ENCODE data around the gene C19orf18. TPM values are rescaled to one million over a fixed set of nuclear protein-coding genes. Genes with fewer than 3 reads are reported as not detected.
"Not testable (repeated sequence)": the region's sequence is repeated elsewhere in the genome, so short reads cannot be mapped to it uniquely, and the experiment has no call there.

Gene C19orf18
- total RNA-seq, 4 donors from 2014 or later = 0.62 to 1.0 (median 0.83) TPM; not detected in 1

DNA sequence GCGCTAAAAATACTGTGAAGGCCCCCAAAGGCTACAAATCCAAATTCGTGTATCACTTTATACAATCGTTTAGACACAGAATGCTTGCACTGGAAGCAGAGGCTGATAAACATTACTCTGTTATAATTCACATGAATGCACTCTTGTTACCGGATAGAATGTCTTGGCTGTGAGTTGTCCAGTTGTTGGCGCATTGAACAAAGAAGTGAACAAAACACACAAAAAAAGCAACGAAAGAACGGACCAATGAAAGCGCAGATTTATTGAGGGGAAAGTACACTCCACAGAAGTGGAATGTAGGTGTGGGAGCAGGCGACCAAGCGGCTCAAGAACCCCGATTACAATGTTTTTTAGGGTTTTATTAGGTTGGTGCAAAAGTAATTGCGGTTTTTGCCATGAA lies 38.6 kb downstream of the C19orf18 start:
- Histone ChIP-seq H3K27ac (no peak overlapping the region), H3K9me3 (peaks cover 30% of the 10 kb centered on the region), H3K4me3 (no peak overlapping the region), H3K4me1 (no peaks in the 10 kb centered on the region), H3K27me3 (no peaks in the 10 kb centered on the region), H3K36me3 (peaks cover 23% of the 10 kb centered on the region)
- no peak for DNase-seq (ENCODE audit: low spot score in 2 of 2)
- TF ChIP-seq, protein P1, sequence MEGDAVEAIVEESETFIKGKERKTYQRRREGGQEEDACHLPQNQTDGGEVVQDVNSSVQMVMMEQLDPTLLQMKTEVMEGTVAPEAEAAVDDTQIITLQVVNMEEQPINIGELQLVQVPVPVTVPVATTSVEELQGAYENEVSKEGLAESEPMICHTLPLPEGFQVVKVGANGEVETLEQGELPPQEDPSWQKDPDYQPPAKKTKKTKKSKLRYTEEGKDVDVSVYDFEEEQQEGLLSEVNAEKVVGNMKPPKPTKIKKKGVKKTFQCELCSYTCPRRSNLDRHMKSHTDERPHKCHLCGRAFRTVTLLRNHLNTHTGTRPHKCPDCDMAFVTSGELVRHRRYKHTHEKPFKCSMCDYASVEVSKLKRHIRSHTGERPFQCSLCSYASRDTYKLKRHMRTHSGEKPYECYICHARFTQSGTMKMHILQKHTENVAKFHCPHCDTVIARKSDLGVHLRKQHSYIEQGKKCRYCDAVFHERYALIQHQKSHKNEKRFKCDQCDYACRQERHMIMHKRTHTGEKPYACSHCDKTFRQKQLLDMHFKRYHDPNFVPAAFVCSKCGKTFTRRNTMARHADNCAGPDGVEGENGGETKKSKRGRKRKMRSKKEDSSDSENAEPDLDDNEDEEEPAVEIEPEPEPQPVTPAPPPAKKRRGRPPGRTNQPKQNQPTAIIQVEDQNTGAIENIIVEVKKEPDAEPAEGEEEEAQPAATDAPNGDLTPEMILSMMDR (IDR thresholded peaks at IDR 0.05) = no peak
- no peak for TF ChIP-seq POLR2AphosphoS5 (IDR thresholded peaks at IDR 0.05)
- no peak for TF ChIP-seq EP300 (IDR thresholded peaks at IDR 0.05)
- no peak for TF ChIP-seq POLR2A (IDR thresholded peaks at IDR 0.05)
- WGBS = 90% methylated on average over 12 of the region's 12 CpGs

DNA sequence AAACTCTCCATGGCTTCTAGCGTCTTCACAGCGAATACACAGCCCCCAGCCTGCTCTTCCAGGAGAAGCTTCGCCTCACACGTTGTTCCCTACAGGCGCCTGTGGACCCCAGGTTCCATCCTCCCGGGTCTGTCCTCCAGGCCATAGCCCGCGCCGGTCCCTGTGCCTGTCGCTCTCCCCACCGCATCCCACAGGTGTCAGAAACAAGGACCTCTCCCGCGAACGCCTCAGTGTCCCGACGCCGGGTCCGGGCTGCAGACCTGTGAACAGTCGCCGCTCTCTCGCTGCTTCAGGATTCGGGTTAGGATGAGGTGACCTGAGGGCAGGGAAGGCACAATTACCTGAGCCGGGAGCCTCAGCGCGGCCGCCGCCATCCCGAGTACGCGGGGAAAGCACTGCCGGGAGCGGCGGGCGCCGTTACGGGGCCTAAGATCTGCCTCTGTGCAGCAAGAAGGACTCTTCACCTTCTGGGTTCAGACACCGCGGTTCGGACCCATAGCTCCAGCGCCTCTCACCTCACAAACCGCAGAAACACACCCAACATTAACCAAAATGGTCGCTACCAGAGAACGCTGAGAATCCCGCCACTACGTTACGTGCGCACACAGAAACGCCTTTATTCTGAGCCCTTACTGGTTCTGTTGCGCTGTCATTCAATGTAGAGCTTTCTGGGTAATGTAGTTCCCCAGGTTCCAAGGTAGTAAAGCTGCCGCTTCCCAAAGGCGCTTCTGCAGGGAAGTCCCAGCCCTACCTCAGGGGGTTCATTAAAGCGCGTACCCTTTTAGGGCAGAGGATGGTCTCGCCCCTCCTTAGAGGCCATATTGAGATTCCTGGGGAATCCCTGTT lies 39.3 kb downstream of the C19orf18 start, which contains the start of gene ZNF418:
Gene ZNF418, minus strand, starts transcription at position 583 of the 846 bp plus-strand sequence. CDS start 1,580 bp downstream, outside the sequence.
- Histone ChIP-seq H3K9me3 (peaks cover 30% of the 10 kb centered on the region), H3K27ac (peak within 1 kb of the TSS; percentile 36), H3K27me3 (no peaks in the 10 kb centered on the region), H3K4me1 (no peaks in the 10 kb centered on the region), H3K4me3 (peak within 1 kb of the TSS; percentile 59), H3K36me3 (peaks cover 20% of the 10 kb centered on the region)
- no peak for TF ChIP-seq POLR2A (IDR thresholded peaks at IDR 0.05)
- TF ChIP-seq POLR2AphosphoS5 (IDR thresholded peaks at IDR 0.05) = peak in 1 of 3 donors; percentile 42
- 5% methylated on average over 53 of the region's 54 CpGs for WGBS
- DNase-seq (ENCODE audit: low spot score in 2 of 2) = no peak

- H3K27me3 ChIP-seq = no peaks in the 10 kb centered on the region
- H3K9me3 ChIP-seq = peaks cover 50% of the 10 kb centered on the region
- H3K36me3 ChIP-seq = peaks cover 51% of the 10 kb centered on the region
- DNase-seq (ENCODE audit: low spot score in 2 of 2) = no peak
- no peak for TF ChIP-seq EP300 (IDR thresholded peaks at IDR 0.05)
- TF ChIP-seq POLR2A (IDR thresholded peaks at IDR 0.05) = no peak
- no peak for TF ChIP-seq POLR2AphosphoS5 (IDR thresholded peaks at IDR 0.05)
- TF ChIP-seq, protein P1 (IDR thresholded peaks at IDR 0.05) = no peak
- no peak overlapping the region for H3K27ac ChIP-seq
- H3K4me1 ChIP-seq = no peaks in the 10 kb centered on the region
- 98% methylated on average over 4 of the region's 4 CpGs for WGBS
- H3K4me3 ChIP-seq = no peak overlapping the region
Observed at GRCh38 chr19:57927587-57927986, 46.7 kb downstream of the C19orf18 start.

- peaks cover 27% of the 10 kb centered on the region for H3K36me3 ChIP-seq
- H3K27ac ChIP-seq = peak within 1 kb of the TSS; percentile 77
- not testable (repeated sequence) for H3K9me3 ChIP-seq, H3K27me3 ChIP-seq
- TF ChIP-seq POLR2AphosphoS5 (IDR thresholded peaks at IDR 0.05) (peak in 2 of 3 donors; percentile 35 to 66), POLR2A (IDR thresholded peaks at IDR 0.05) (peak in 1 of 2 donors; percentile 49)
- peak; percentile 87 to 88 for DNase-seq (ENCODE audit: low spot score in 2 of 2)
- peaks cover 10% of the 10 kb centered on the region for H3K4me1 ChIP-seq
- 3% methylated on average over 13 of the region's 51 CpGs for WGBS
- peak within 1 kb of the TSS; percentile 84 for H3K4me3 ChIP-seq
Observed at GRCh38 chr19:57916168-57916995, 58.0 kb downstream of the C19orf18 start, which contains the start of gene ZNF417. Gene ZNF417 (minus strand): TSS chr19:57916592. CDS start chr19:57916411, 181 bp downstream.

DNA sequence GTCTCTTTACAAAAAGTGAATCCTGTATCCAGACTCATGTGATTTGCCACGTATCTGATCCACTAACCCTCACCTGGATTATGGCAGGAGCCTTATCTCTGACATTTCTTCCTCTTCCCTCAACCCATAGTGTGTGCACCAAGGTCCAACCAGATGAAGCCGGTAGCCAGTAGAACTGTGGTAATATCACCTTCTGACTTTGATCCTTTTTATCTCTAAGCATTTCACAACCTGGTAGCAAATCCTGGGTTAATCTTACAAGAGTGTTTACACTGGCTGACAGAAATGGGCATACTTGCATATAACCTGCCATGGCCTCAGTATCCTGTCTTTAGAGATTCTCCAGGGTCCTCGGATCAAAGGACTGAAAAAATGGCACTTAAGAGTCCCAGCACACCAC lies 59.8 kb downstream of the C19orf18 start:
- 91% methylated on average over 3 of the region's 3 CpGs for WGBS
- no peak overlapping the region for H3K27ac ChIP-seq
- DNase-seq (ENCODE audit: low spot score in 2 of 2) = no peak
- H3K4me1 ChIP-seq = peaks cover 10% of the 10 kb centered on the region
- TF ChIP-seq POLR2AphosphoS5 (IDR thresholded peaks at IDR 0.05) (no peak), POLR2A (IDR thresholded peaks at IDR 0.05) (no peak), EP300 (IDR thresholded peaks at IDR 0.05) (no peak)
- TF ChIP-seq, protein P1 (IDR thresholded peaks at IDR 0.05) = no peak
- peaks cover 5% of the 10 kb centered on the region for H3K9me3 ChIP-seq
- H3K27me3 ChIP-seq = no peaks in the 10 kb centered on the region
- H3K36me3 ChIP-seq = peaks cover 31% of the 10 kb centered on the region
- H3K4me3 ChIP-seq = no peak overlapping the region

Other genes starting within 250 kb of the C19orf18 start
- 1 to 10 TPM; 2.0 to 8.4 (median 2.8) TPM for gene ZNF671, start 246.9 kb downstream of the C19orf18 start, total RNA-seq
- 10 to 100 TPM; 11.2 to 23.8 (median 15.0) TPM for gene ZNF776, start 227.7 kb downstream of the C19orf18 start, total RNA-seq
- 10 to 100 TPM; 20.6 to 47.4 (median 26.8) TPM for gene ZNF586, start 204.9 kb downstream of the C19orf18 start, total RNA-seq
- gene ZNF552, start 159.6 kb downstream of the C19orf18 start, total RNA-seq = 10 to 100 TPM in 1 of 4 donors, 1 to 10 TPM in 3; 5.6 to 11.5 (median 8.3) TPM
- gene ZNF587B, start 144.2 kb downstream of the C19orf18 start, total RNA-seq = 10 to 100 TPM; 15.0 to 28.6 (median 19.6) TPM
- gene ZNF587, start 124.7 kb downstream of the C19orf18 start, total RNA-seq = 10 to 100 TPM; 16.4 to 43.2 (median 20.0) TPM
- gene ZNF814, start 85.5 kb downstream of the C19orf18 start, total RNA-seq = 10 to 100 TPM in 3 of 4 donors, 1 to 10 TPM in 1; 9.1 to 36.6 (median 18.3) TPM
- gene ZNF417, start 57.9 kb downstream of the C19orf18 start, total RNA-seq = 10 to 100 TPM in 2 of 4 donors, 1 to 10 TPM in 2; 8.0 to 18.5 (median 10.8) TPM
- gene ZNF418, start 39.1 kb downstream of the C19orf18 start, total RNA-seq = 10 to 100 TPM in 1 of 4 donors, 1 to 10 TPM in 3; 1.2 to 33.4 (median 4.5) TPM
- gene ZNF256, start 26.8 kb downstream of the C19orf18 start, total RNA-seq = 10 to 100 TPM; 10.5 to 15.4 (median 12.7) TPM
- gene ZNF606, start 28.3 kb upstream of the C19orf18 start, total RNA-seq = 10 to 100 TPM in 3 of 4 donors, 1 to 10 TPM in 1; 4.0 to 21.9 (median 14.3) TPM
- gene ZSCAN1, start 59.5 kb upstream of the C19orf18 start, total RNA-seq = not detected
- 10 to 100 TPM in 2 of 4 donors, 1 to 10 TPM in 2; 4.6 to 12.4 (median 7.7) TPM for gene ZNF135, start 84.7 kb upstream of the C19orf18 start, total RNA-seq
- 10 to 100 TPM; 33.0 to 52.8 (median 48.9) TPM for gene ZSCAN18, start 123.7 kb upstream of the C19orf18 start, total RNA-seq
- gene ZNF329, start 176.3 kb upstream of the C19orf18 start, total RNA-seq = 10 to 100 TPM in 1 of 4 donors, 1 to 10 TPM in 3; 6.5 to 11.6 (median 9.9) TPM
- 10 to 100 TPM; 26.8 to 70.2 (median 36.5) TPM for gene ZNF274, start 208.5 kb upstream of the C19orf18 start, total RNA-seq